ENCODE measurements around the gene L3HYPDH.

The L3HYPDH gene

DNA sequence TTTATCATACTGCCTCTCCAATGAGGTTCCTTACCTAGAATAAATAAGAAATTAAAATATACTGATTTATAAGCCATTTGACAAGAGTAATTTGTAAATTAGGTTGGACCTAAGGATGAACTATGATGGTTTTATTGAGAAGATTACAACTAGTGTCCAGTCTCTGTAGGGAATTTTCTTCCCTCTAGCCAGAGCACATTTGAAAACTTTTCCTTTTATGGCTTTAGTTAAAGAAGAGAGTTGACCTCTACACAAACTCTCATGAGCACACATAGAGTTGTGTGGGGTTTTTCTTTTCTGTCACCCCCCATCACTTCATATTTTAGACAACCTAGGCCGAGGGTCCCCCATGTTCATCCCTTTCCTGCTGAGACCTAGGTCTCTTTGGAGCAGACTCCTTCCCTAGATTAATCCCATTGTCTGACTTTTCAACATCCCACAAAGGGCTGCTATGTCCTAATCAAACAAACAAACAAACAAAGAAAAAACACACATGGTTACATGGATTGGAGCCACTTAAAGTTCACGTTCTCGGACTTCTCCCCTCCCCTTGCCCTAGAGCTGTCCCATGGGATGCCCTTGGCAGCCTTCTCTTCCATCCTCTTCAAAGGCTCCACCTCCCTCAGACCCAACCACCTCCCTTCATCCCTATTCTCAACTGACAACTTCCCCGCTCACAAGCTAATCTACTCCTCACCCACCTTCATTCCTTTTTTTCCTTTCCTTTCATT lies 59.7 kb downstream of the L3HYPDH start:
- no peak for DNase-seq

Measured in OCI-M1 (cell line).